ENCODE results near the gene PNMA6F. TPM values are rescaled to one million over a fixed set of nuclear protein-coding genes. Genes with fewer than 3 reads are reported as not detected.
"Not testable (repeated sequence)": the region's sequence is repeated elsewhere in the genome, so short reads cannot be mapped to it uniquely, and the experiment has no call there.

The PNMA6F gene
- total RNA-seq, 1 donor from 2014 or later: not detected

DNA sequence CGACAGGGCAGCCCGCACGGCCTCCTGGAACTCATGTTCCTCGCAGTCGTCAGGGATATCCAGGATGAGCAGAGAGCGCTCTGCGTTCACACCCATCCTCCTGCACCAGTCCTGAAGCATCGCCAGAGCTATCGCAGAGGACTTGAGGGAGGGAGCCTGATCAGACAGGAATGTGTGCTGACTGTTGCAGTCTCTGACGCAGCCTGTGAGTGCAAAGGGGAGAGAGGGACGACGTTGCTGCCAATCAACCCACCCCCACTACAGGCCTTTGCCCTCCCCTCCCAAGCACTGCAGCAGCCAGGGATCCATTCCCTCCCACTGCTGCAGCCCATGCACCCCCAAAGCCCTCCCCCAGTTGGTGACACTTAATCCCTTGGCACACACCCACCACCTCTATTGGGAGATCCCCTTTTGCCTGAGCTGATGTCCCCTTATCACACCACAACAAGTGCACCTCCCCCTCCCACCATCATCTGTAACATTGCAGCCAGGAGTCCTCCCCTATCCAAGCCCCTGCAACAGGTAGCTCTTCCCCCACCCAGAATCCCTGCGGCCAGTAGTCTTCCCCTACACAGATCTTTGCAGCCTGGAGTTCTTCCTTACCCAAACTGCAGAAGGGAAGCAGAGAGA is 897 bp downstream of the PNMA6F start:
- H3K4me1 Mint-ChIP-seq (ENCODE audit: low read depth): no peaks in the 10 kb centered on the region
- no peak for DNase-seq (ENCODE audit: low spot score)
- no peak overlapping the region for H3K27ac Mint-ChIP-seq (ENCODE audit: unreplicated experiment)
- H3K4me3 Mint-ChIP-seq (ENCODE audit: unreplicated experiment): no peak overlapping the region
- peaks cover 5% of the 10 kb centered on the region for H3K27me3 Mint-ChIP-seq (ENCODE audit: low read depth)
- H3K9me3 Mint-ChIP-seq (ENCODE audit: low read depth): peaks cover 19% of the 10 kb centered on the region
- TF ChIP-seq, protein P1, sequence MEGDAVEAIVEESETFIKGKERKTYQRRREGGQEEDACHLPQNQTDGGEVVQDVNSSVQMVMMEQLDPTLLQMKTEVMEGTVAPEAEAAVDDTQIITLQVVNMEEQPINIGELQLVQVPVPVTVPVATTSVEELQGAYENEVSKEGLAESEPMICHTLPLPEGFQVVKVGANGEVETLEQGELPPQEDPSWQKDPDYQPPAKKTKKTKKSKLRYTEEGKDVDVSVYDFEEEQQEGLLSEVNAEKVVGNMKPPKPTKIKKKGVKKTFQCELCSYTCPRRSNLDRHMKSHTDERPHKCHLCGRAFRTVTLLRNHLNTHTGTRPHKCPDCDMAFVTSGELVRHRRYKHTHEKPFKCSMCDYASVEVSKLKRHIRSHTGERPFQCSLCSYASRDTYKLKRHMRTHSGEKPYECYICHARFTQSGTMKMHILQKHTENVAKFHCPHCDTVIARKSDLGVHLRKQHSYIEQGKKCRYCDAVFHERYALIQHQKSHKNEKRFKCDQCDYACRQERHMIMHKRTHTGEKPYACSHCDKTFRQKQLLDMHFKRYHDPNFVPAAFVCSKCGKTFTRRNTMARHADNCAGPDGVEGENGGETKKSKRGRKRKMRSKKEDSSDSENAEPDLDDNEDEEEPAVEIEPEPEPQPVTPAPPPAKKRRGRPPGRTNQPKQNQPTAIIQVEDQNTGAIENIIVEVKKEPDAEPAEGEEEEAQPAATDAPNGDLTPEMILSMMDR (IDR thresholded peaks at IDR 0.05): no peak
- H3K36me3 Mint-ChIP-seq (ENCODE audit: low read depth): no peaks in the 10 kb centered on the region

DNA sequence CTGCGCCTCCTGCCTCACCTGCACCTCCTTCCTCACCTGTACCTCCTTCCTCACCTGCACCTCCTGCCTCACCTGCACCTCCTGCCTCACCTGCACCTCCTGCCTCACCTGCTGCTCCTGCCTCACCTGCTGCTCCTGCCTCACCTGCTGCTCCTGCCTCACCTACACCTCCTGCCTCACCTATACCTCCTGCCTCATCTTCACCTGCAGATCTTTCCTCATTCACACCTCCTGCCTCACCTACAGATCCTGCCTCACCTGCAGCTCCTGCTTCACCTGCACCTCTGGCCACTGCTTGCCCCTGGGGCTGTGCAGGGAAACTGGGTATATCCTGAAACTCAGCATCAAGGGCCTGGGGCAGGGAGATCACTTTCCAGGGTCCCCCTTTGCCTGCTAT is 1.5 kb downstream of the PNMA6F start:
- not testable (repeated sequence) for H3K27ac Mint-ChIP-seq (ENCODE audit: unreplicated experiment); DNase-seq (ENCODE audit: low spot score); H3K4me1 Mint-ChIP-seq (ENCODE audit: low read depth); H3K36me3 Mint-ChIP-seq (ENCODE audit: low read depth); H3K27me3 Mint-ChIP-seq (ENCODE audit: low read depth); H3K4me3 Mint-ChIP-seq (ENCODE audit: unreplicated experiment)
- peaks cover 15% of the 10 kb centered on the region for H3K9me3 Mint-ChIP-seq (ENCODE audit: low read depth)

DNA sequence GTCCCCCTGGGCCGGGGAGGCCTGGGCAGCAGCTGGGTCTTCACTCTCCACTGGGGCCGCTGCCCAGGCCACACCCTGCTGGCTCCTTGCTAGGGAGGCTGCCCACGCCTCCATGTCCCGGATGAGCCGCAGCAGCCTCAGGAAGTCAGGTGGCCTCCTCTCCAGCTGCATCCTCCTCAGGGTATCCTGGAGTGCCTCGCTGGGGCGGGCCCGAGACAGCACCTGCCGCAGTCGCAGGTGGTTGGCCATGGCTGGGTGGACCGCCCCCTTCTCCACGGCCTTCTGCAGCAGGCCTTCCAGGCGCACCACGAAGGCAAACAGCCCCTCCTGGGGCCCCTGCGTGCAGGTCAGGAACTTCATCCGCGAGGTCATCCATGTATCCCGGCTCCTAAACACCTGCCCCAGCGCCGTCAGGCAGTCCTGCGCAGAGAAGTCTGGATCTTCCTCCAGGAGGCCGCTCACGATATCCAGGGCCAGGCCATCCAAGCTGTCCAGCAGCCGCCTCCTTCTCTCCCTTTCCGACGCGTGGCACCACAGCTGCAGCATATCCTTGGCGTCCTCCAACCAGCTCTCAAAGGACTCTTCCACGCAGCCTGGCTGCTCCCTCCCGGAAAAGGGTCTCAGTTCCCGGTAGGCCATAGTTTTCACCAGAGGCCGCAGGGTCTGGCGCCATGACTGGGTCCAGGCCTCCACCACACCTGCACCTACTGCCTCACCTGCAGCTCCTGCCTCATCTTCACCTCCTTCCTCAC is 2.1 kb downstream of the PNMA6F start:
- Mint-ChIP-seq H3K4me1 (ENCODE audit: low read depth) (no peaks in the 10 kb centered on the region), H3K4me3 (ENCODE audit: unreplicated experiment) (no peak overlapping the region), H3K27me3 (ENCODE audit: low read depth) (peaks cover 2% of the 10 kb centered on the region), H3K9me3 (ENCODE audit: low read depth) (peaks cover 12% of the 10 kb centered on the region), H3K36me3 (ENCODE audit: low read depth) (no peaks in the 10 kb centered on the region), H3K27ac (ENCODE audit: unreplicated experiment) (no peak overlapping the region)
- TF ChIP-seq, protein P1 (IDR thresholded peaks at IDR 0.05): no peak
- DNase-seq (ENCODE audit: low spot score): no peak

DNA sequence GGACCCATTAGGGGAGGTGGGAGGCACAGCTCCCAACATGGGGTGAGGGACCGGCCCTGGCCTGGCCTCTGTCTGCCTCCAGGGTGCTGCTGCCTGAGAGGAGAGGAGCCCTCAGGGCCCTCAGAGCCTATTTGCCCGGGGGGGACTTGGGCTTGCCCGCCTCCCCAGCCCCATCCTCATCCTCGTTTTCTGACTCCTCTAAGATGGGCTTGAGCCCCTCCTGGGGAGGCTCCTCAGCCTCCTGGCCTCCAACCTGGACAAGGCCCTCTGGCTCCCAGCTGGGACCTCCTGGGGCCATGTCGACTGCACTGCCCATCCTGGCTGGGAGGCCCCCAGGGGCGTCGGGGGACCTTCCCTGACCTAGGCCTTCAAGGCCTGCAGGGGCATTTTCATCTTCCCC is 2.8 kb downstream of the PNMA6F start:
- no peaks in the 10 kb centered on the region for H3K4me1 Mint-ChIP-seq (ENCODE audit: low read depth)
- no peaks in the 10 kb centered on the region for H3K27me3 Mint-ChIP-seq (ENCODE audit: low read depth)
- peaks cover 5% of the 10 kb centered on the region for H3K9me3 Mint-ChIP-seq (ENCODE audit: low read depth)
- no peaks in the 10 kb centered on the region for H3K36me3 Mint-ChIP-seq (ENCODE audit: low read depth)
- H3K4me3 Mint-ChIP-seq (ENCODE audit: unreplicated experiment): no peak overlapping the region
- DNase-seq (ENCODE audit: low spot score): no peak
- no peak overlapping the region for H3K27ac Mint-ChIP-seq (ENCODE audit: unreplicated experiment)
- TF ChIP-seq, protein P1 (IDR thresholded peaks at IDR 0.05): no peak

DNA sequence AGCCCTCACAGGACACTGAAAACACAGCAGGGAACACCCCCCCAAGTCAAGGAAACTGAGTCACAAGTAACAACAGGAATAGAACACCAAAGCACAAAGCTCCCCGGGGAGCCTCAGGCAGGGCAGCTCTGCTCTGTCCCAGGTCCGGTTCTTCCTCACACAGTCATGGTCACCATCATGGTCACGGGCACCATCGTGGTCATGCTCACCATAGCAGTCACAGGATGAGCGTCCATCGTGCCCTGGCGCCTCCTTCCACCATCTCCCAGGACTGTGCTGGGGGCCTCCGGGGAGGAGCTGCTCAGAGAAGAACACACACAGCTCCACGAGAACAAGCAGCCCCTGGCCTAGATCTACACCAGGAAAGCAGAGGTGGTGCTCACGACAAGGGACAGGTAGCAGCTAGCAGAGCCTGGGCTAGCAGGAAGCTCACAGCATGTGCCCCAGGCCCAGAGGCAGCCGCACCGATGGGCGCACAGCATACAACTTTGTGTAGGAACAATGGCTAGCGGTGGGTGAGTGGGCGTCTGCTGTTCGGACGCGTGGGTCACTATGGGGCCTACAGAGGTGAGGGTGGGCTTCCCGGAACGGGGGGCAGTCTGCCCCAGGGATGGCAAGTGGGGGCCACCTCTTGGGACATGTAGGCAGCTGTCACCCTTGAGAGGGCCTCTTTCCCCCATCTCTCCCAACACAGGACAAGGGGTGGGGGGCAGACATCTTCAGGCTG is 3.4 kb downstream of the PNMA6F start:
- H3K36me3 Mint-ChIP-seq (ENCODE audit: low read depth): no peaks in the 10 kb centered on the region
- no peaks in the 10 kb centered on the region for H3K4me1 Mint-ChIP-seq (ENCODE audit: low read depth)
- peaks cover 1% of the 10 kb centered on the region for H3K9me3 Mint-ChIP-seq (ENCODE audit: low read depth)
- H3K4me3 Mint-ChIP-seq (ENCODE audit: unreplicated experiment): no peak overlapping the region
- TF ChIP-seq, protein P1 (IDR thresholded peaks at IDR 0.05): no peak
- H3K27me3 Mint-ChIP-seq (ENCODE audit: low read depth): no peaks in the 10 kb centered on the region
- no peak for DNase-seq (ENCODE audit: low spot score)
- H3K27ac Mint-ChIP-seq (ENCODE audit: unreplicated experiment): no peak overlapping the region
